Prostate gland (tissue), 2 donors: Measurements from ENCODE around the gene GABRQ. TPM values are rescaled to one million over a fixed set of nuclear protein-coding genes. Genes with fewer than 3 reads are reported as not detected.
"Not testable (repeated sequence)": the region's sequence is repeated elsewhere in the genome, so short reads cannot be mapped to it uniquely, and the experiment has no call there.

Source experiments
- DNase-seq: peaks from one replicate; pipeline ENCODE4 v3.0.0-alpha.2; 2019; ENCODE audit warnings: low spot score
- H3K27ac ChIP-seq, 2 donors: fragments of 200-600 bp; sonication (generic); 2 replicates each; pipeline ENCODE4 v1.5.1; 2017 to 2019
- H3K27me3 ChIP-seq: fragments of 200-600 bp; sonication (generic); replicated peaks from 2 replicates; pipeline ENCODE4 v1.5.1; 2019; ENCODE audit not compliant: insufficient read depth
- H3K36me3 ChIP-seq, 2 donors: fragments of 200-600 bp; sonication (generic); 1 replicate in 1 of 2; 2 replicates in 1 of 2; pipeline versions ENCODE4 v1.5.1 to v1.8.1; 2017 to 2019
- H3K4me1 ChIP-seq: fragments of 200-600 bp; sonication (generic); replicated peaks from 2 replicates; pipeline ENCODE4 v1.5.1; 2019
- H3K4me3 ChIP-seq, 2 donors: fragments of 200-600 bp; sonication (generic); 2 replicates each; pipeline ENCODE4 v1.5.1; 2017 to 2019
- H3K9me3 ChIP-seq: fragments of 200-600 bp; sonication (generic); 2 replicates; pipeline ENCODE4 v1.5.1; 2017
- WGBS: methylation state at CpG from one replicate; pipeline ENCODE4 v1.1.5; 2018; 5-methylcytosine and 5-hydroxymethylcytosine counted together
- intact Hi-C: fragments of 100-400 bp; cut with DNase I; formaldehyde crosslinking; loops from one replicate; pipeline ENCODE4 v1.14.2; 2022
- total RNA-seq, 2 donors: library from RNA; depleted of rRNA; stranded (reverse); fragments of >200 nt; gene quantifications; one replicate each; pipeline ENCODE4 v1.1.0, GENCODE V29; 2016

Gene GABRQ
- total RNA-seq, 2 donors from 2014 or later = 9.1 TPM; not detected in 1

GRCh38 chrX:152697952-152698931 lies 60.5 kb downstream of the GABRQ start, which contains the start of gene MAGEA3:
TSS of gene MAGEA3 (plus strand) at chrX:152698794. CDS start at chrX:152700833, 2,039 bp downstream.
- 53% methylated on average over 3 of the region's 34 CpGs for WGBS
- H3K36me3 ChIP-seq, H3K4me3 ChIP-seq, DNase-seq, H3K27ac ChIP-seq, H3K27me3 ChIP-seq, H3K4me1 ChIP-seq, intact Hi-C loops, H3K9me3 ChIP-seq: not testable (repeated sequence)

DNA sequence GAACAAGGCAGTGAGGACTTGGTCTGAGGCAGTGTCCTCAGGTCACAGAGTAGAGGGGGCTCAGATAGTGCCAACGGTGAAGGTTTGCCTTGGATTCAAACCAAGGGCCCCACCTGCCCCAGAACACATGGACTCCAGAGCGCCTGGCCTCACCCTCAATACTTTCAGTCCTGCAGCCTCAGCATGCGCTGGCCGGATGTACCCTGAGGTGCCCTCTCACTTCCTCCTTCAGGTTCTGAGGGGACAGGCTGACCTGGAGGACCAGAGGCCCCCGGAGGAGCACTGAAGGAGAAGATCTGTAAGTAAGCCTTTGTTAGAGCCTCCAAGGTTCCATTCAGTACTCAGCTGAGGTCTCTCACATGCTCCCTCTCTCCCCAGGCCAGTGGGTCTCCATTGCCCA lies 62.7 kb downstream of the GABRQ start:
- H3K36me3 ChIP-seq, H3K4me1 ChIP-seq, H3K4me3 ChIP-seq, H3K27me3 ChIP-seq, intact Hi-C loops, H3K9me3 ChIP-seq, DNase-seq, H3K27ac ChIP-seq: not testable (repeated sequence)
- WGBS = 87% methylated on average over 3 of the region's 5 CpGs

DNA sequence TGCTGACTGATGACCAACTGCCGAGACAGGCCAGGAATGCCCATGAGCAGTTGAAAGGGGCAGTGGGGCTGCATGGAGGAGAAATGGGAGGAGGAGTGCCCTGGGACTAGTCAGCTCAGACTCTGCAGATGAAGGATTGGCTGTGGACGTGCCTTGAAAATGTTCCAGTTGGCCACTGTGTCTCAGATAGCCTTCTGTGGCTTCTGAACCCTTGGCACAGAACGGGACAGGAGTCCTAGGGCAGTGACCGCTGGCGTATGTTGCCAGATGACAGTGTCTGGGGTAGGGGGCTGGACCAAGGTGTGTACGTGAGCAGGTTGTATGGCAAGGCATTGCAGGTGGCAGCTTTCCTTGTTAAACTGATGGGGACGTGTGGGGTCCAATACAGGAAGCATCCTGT lies 68.8 kb downstream of the GABRQ start:
- 92% methylated on average over 3 of the region's 7 CpGs for WGBS
- H3K4me1 ChIP-seq, DNase-seq, H3K36me3 ChIP-seq, H3K4me3 ChIP-seq, intact Hi-C loops, H3K9me3 ChIP-seq, H3K27me3 ChIP-seq, H3K27ac ChIP-seq: not testable (repeated sequence)

Other genes starting within 250 kb of the GABRQ start
- 1 to 10 TPM in 1 of 2 donors, under 1 TPM in 1; 0.05 to 1.6 TPM for gene GABRA3, start 186.6 kb upstream of the GABRQ start, total RNA-seq
- 10 to 100 TPM in 1 of 2 donors, not detected in 1; 10.1 TPM for gene MAGEA3, start 60.9 kb downstream of the GABRQ start, total RNA-seq
- gene CSAG2, start 71.4 kb downstream of the GABRQ start, total RNA-seq = not detected
- gene MAGEA2B, start 76.7 kb downstream of the GABRQ start, total RNA-seq = not detected
- gene CSAG1, start 95.8 kb downstream of the GABRQ start, total RNA-seq = not detected
- 1 to 10 TPM in 1 of 2 donors, not detected in 1; 5.6 TPM for gene MAGEA12, start 95.9 kb downstream of the GABRQ start, total RNA-seq
- 1 to 10 TPM in 1 of 2 donors, not detected in 1; 7.8 TPM for gene MAGEA2, start 115.9 kb downstream of the GABRQ start, total RNA-seq
- 1 to 10 TPM in 1 of 2 donors, not detected in 1; 2.6 TPM for gene CSAG3, start 121.3 kb downstream of the GABRQ start, total RNA-seq
- 1 to 10 TPM in 1 of 2 donors, not detected in 1; 5.3 TPM for gene MAGEA6, start 131.8 kb downstream of the GABRQ start, total RNA-seq
- 10 to 100 TPM; 33.6 to 39.8 TPM for gene CETN2, start 192.9 kb downstream of the GABRQ start, total RNA-seq
- 10 to 100 TPM; 11.6 to 13.8 TPM for gene NSDHL, start 193.2 kb downstream of the GABRQ start, total RNA-seq